HG02981 (cell line): ENCODE data around the gene ANKRD63.

ENCODE experiments used
- ATAC-seq: cut with Tn5 transposase; IDR thresholded peaks from one replicate; pipeline ENCODE4 v1.9.1; 2021; ENCODE audit warnings: mild to moderate bottlenecking, moderate library complexity; ENCODE audit not compliant: unreplicated experiment

The ANKRD63 gene, protein sequence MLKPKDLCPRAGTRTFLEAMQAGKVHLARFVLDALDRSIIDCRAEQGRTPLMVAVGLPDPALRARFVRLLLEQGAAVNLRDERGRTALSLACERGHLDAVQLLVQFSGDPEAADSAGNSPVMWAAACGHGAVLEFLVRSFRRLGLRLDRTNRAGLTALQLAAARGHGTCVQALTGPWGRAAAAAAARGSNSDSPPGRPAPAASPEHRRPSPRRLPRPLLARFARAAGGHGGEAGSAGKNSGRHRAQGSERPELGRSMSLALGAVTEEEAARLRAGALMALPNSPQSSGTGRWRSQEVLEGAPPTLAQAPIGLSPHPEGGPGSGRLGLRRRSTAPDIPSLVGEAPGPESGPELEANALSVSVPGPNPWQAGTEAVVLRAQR

DNA sequence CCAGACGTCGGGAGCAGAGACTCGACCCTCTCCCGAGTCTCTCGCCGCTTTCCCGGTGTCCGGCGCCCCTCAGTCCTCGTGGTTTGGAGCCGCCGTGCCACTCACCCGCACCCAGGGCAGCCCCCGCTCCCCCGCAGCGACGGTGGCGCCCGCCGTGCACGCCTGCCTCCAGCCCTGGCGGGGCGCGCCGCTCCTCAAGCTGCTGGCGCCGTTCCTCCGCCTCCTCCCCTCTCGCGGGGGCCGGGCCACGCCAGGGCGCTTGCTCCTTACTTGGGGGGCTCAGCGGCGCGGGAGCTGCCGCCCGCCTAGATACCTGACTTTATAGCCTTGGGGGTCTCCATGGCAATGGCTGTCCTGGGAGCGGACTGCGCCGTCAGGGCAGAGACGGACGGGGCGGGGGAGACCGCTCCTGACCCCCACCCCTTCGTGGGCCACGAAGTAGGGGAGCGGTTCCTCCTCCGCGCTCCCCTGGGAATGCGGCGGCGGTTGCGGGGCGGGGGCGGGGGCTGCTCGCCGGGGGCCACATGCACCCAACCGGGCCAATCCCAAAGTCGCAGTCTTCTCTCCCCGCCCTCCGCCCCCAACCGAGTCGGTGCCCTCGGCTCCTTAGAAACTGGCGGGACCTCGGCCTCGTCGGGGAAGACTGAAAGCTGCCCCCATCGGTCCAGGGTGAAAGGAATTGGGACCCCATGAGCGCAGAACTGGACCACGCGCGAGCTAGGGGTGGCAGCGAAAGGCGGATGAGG is at the start of gene ANKRD63:
ANKRD63 (minus strand) TSS at position 196 of the 746 bp plus-strand sequence. CDS start 478 bp downstream, outside the sequence.
- no peak for ATAC-seq

DNA sequence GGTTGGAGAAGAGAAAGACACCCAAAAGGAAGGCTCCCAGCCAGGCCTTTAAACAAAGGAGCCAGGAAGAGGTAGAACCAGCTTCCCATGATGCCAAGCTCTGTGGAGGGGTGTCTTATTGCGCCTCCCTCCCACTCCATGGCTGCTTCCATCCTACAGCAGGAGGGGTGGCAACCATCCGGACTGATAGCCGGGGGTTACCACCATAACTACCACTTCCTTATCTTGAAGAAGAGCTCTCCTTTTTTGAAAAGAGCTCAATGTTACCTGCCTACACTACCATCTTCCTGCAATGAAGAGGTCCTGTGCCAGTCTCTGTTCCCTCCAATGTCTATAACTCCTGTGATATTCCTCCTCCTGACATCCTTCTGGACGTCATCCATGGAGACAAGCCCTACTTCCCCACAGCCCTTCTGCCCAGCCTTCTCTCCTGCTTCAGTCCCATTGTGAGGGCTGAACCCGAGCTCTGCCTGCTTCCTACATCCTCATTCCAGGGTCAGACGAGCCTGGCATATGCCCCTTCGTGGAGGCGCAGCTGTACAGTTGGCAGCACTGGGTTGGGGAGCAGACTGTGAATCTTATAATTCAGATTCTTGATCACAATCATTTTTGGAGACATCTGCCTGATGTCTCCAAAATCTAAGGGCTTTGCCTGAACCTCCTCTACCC is 49.4 kb upstream of the ANKRD63 start:
- ATAC-seq: no peak

- ATAC-seq: no peak
Observed at GRCh38 chr15:40331637-40332036, 48.8 kb upstream of the ANKRD63 start.

- ATAC-seq: no peak
Observed at GRCh38 chr15:40331026-40331425, 48.2 kb upstream of the ANKRD63 start.

DNA sequence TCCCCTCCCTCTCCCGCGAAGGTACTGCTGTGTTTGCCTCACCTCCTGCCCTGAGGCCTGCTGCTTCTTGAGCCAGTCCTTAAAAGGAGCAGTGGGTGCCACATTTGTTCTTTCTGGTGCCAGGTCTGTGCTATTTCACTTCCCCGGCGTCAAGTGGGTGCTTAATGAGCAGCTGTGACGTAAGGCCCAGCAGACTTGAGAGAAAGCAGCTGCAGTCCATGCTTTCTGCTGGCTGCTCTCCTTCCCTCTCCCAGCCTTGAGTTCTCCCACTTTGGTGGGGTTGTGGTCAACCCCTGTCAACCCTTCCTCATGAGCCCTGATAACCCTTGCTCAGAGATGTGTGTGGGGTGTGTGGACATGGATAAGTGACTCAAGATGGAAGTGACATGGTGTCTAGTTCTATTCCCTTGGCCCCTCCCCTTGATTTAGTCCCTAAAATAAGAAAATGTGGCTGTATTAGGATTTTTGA is 47.5 kb upstream of the ANKRD63 start:
- ATAC-seq: no peak

GRCh38 chr15:40329804-40330203 is 46.9 kb upstream of the ANKRD63 start:
- no peak for ATAC-seq

DNA sequence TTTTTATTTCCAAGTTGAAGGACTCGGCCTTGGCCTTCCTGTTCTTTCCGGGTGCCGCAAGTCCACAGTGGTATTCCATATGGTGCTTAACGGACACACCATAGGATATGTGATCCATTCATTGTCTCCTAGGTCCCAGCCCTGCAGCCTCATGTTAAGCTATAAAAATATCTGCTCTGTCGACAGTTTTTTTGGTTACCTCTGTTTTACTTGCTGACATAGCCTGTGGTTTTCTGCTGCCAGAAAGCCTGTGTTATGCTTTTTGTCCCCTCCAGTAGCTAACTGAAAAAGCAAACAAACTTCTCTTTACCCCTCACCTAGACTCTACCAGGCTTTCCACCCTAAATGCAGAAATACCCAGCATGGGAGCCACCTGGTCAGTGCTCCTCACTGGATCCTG is 45.9 kb upstream of the ANKRD63 start:
- ATAC-seq: no peak

DNA sequence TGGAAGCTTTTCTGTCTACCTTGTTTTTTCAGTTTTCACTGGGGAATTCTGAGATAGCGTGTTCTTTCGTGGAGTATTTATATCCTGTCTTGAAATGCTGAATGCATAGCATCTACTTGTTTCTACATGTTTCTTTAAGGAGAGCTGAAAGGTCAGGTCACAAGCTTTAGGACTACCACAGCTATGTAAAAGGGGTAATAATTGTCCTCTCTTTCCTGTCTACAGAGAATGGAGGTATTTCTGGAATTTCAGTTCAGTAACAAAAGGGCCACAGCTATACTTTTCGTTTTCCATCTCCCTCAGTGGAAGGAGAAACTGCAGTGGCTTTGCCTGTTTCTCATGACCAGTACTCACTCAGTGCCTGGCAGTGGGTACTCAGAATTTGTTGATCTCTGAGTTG is 45.3 kb upstream of the ANKRD63 start:
- ATAC-seq: no peak

- no peak for ATAC-seq
Observed at GRCh38 chr15:40327457-40327856, 44.6 kb upstream of the ANKRD63 start.

DNA sequence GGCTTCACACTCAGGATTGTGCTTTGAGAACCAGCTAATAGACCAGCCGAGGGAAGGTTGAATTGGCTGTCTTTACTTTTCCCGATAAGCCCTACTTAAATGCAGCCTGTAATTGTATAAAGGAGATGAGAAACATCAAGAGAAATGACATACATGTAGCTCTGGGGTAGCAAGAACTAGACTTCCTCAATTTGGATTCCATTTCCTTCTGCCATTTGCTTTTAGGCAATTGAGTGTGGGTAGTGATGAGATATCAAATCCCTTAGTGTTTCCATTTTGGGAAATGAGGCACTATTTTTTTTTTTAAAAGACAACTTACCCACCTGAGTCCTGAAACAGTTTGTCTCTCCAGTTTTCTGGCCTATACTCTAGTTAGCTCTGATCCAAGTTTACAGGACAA is 42.8 kb upstream of the ANKRD63 start:
- no peak for ATAC-seq

DNA sequence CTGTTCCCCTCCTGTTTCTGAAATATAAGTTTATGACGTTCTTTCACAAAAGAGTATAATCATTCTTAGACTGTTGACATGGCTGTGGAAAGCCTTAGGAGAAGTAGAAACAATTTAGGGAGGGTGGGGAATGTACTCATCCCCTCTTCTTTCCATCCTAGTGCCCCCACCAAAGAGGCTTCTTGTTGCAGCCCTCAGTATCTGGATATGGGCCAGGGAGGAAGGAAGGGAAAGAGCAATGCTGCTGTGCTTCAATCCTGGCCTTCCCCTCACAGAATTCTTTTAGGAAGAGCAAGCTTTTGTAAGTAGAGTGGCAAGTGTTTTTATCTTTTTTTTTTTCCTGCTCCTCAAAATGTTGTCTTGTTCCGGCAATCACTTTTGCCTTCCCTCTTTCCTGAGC is 42.3 kb upstream of the ANKRD63 start:
- ATAC-seq: no peak

DNA sequence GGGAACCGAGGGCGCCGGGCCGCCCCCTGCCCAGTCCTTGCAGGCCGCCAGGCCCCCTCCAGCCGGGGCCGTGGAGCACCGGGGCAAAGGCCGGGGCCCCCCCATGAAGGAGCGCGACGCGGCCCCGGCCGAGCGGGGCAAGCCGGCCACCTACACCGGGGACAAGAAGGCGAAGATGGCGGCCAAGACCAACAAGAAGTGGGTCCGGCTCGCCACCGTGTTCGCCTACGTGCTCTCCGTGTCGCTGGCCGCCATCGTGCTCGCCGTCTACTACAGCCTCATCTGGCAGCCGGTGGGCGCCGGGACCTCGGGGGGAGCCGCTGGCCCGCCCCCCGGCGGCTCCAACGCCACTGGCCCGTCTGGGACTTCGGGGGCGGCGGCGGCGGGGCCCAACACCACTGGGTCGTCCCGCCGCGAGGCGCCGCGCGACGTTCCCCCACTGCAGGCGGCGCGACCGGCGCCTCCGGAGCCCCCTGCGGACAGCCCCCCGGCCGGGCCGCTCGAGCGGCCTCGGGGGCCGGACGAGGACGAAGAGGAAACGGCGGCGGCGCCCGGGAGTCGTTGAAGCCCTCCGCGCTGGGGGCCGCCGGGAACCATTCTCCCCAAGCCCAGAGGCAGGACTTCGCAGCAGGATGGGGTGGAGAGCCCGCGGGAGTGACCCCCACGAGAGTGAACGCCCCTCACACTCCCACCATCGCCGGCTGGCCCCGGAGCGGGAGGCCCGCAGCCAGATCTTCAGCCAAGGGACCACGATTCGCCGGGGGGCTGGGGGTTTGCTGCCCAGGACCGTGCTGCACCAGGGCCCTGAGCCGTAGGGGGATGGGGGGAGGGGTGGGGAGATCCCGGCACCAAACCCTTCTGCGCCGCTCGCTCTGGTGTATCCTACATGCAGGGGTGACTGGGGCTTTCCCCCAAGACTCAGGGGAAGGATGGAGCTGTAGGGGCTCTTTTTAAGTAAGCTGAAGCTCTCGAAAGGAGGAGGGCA is 41.4 kb upstream of the ANKRD63 start:
- ATAC-seq: peak; percentile 2

- ATAC-seq: peak; percentile 89
Observed at GRCh38 chr15:40323239-40323952, 40.5 kb upstream of the ANKRD63 start, which contains the start of gene INAFM2. Gene INAFM2 (plus strand): TSS chr15:40323692. CDS start chr15:40324056, 364 bp downstream.

DNA sequence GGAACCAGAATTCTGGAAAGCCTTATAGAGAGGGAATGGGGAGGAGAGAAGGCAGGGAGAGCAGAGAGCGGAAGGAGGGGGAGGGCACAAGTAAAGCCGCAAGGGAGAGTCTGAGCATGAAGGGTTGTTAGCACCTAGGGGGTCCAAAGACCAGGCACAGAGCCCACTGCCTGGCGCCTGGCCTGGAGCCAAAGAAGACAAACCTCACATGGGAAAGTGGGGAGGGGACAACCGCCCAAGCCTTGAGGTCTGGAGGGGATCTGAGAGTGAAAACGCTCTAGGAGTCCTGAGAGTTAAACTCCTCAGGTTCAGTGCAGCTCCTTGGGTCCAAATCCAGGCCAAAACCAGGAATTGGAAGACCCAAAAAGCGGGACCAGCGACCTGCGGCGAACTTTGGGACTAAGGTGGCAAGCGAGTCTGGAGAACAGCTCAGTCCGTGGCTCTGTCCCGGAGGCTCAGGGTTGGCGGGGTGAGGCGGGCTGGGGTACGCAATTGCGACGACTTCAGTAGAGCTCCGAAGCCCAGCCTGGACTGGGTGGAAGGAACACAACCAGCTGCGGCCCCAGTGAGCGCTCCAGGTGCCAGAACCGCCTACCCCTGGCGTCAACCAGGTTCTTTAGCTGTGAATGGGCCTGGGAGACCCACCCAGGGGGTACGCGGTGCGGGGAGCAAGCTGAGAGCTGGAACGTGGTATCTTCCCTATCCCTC is 39.8 kb upstream of the ANKRD63 start:
- no peak for ATAC-seq

GRCh38 chr15:40320931-40321371 is 38.1 kb upstream of the ANKRD63 start:
- no peak for ATAC-seq

GRCh38 chr15:40320409-40320808 is 37.5 kb upstream of the ANKRD63 start:
- ATAC-seq: no peak

DNA sequence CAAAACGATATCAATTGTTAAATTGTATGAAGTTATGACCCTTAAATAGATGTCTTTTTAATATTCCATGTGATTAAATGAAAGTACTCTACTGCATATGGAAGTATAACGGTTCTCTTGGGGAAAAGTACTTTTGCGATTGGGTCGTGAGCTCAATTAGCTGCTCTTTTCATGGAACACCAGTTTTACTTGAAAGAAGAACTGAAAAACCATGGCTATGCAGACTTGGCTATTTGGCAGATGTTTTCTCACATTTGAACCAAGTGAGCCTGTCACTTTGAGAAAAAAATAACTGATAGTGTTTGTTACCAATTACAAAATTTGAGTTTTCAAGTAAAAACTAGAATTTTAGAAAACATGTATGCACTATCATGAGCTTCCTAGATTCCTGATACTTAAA is 34.7 kb upstream of the ANKRD63 start:
- ATAC-seq: no peak

- ATAC-seq: no peak
Observed at GRCh38 chr15:40316931-40317330, 34.1 kb upstream of the ANKRD63 start.

- ATAC-seq: no peak
Observed at GRCh38 chr15:40314723-40315276, 31.9 kb upstream of the ANKRD63 start.
